H1 (cell line): Measurements from ENCODE around the gene MYO9A. TPM values are rescaled to one million over a fixed set of nuclear protein-coding genes. Genes with fewer than 3 reads are reported as not detected.

ENCODE experiments used
- CTCF ChIA-PET: fragments of 300-600 bp; sonication (Branson Sonifier 250); formaldehyde crosslinking; loops from one replicate; lab custom pipeline; 2021; ENCODE audit not compliant: partially characterized antibody; lab: Charles Lee
- POLR2A ChIA-PET: fragments of 300-600 bp; sonication (Branson Sonifier 250); formaldehyde crosslinking; loops from one replicate; lab custom pipeline; 2021; ENCODE audit warnings: inconsistent platforms; ENCODE audit not compliant: partially characterized antibody; lab: Charles Lee
- DNase-seq, 2 experiments: peaks; one replicate each; pipeline versions ENCODE4 v3.0.0 to v3.0.0-alpha.2; 2010 to 2022; ENCODE audit warnings: low spot score in 2 of 2, low read depth in 1 of 2, mixed read lengths in 1 of 2
- FAIRE-seq: peaks from 2 replicates; lab custom pipeline; 2011; peaks lifted over from hg19 to GRCh38; lab: Jason Lieb, UNC
- H2AFZ ChIP-seq: 2 replicates; pipeline ENCODE4 v1.8.1; 2012; ENCODE audit warnings: low read length, inconsistent platforms
- H2AK5ac ChIP-seq: 2 replicates; pipeline ENCODE4 v1.6.1; 2013; ENCODE audit warnings: low read depth, low read length
- H2BK120ac ChIP-seq: replicated peaks from 2 replicates; pipeline ENCODE3; 2013; ENCODE audit warnings: low read depth, low read length, inconsistent platforms
- H2BK12ac ChIP-seq: 2 replicates; pipeline ENCODE4 v1.6.1; 2013; ENCODE audit warnings: low read depth, low read length
- H2BK15ac ChIP-seq: 2 replicates; pipeline ENCODE4 v1.6.1; 2013; ENCODE audit warnings: low read length
- H2BK20ac ChIP-seq: 2 replicates; pipeline ENCODE4 v1.6.1; 2013; ENCODE audit warnings: low read length
- H2BK5ac ChIP-seq: 2 replicates; pipeline ENCODE4 v1.6.1; 2013; ENCODE audit warnings: low read depth, low read length
- H3K14ac ChIP-seq: 2 replicates; pipeline ENCODE4 v1.6.1; 2013; ENCODE audit warnings: inconsistent platforms; ENCODE audit not compliant: insufficient read length
- H3K18ac ChIP-seq: 2 replicates; pipeline ENCODE4 v1.6.1; 2013; ENCODE audit warnings: low read length; ENCODE audit errors: extremely low read depth
- H3K23ac ChIP-seq: 2 replicates; pipeline ENCODE4 v1.6.1; 2013; ENCODE audit warnings: inconsistent platforms; ENCODE audit not compliant: insufficient read length
- H3K23me2 ChIP-seq: 2 replicates; pipeline ENCODE4 v1.6.1; 2013; ENCODE audit warnings: low read depth, low read length
- H3K27ac ChIP-seq: 2 replicates; pipeline ENCODE4 v1.6.1; 2011; ENCODE audit warnings: low read depth, low read length, inconsistent platforms
- H3K27me3 ChIP-seq, 4 experiments: replicated peaks in 1 of 4; 1 replicate in 1 of 4; 2 replicates in 3 of 4; pipeline versions ENCODE4 v1.6.1 to v1.8.1; 2011 to 2013; ENCODE audit warnings: low read length in 3 of 4, mild to moderate bottlenecking in 3 of 4, inconsistent platforms in 2 of 4, mixed read lengths in 2 of 4, moderate library complexity in 1 of 4; ENCODE audit not compliant: control insufficient read depth in 3 of 4, insufficient read depth in 3 of 4; ENCODE audit errors: extremely low read depth in 1 of 4
- H3K36me3 ChIP-seq, 4 experiments: 2 replicates each; pipeline versions ENCODE4 v1.6.1 to v1.8.1; 2011 to 2013; ENCODE audit warnings: mild to moderate bottlenecking in 4 of 4, low read length in 3 of 4, moderate library complexity in 2 of 4, control low read depth in 1 of 4, inconsistent platforms in 1 of 4; ENCODE audit not compliant: insufficient read depth in 4 of 4, control insufficient read depth in 2 of 4
- H3K4ac ChIP-seq: replicated peaks from 2 replicates; pipeline ENCODE3; 2013; ENCODE audit warnings: low read length, low read depth, mixed read lengths, inconsistent platforms; ENCODE audit not compliant: insufficient read length
- H3K4me1 ChIP-seq, 4 experiments: replicated peaks in 1 of 4; 1 replicate in 1 of 4; 2 replicates in 3 of 4; pipeline versions ENCODE4 v1.6.1 to v1.8.1; 2011 to 2013; ENCODE audit warnings: low read length in 3 of 4, inconsistent platforms in 2 of 4, mixed read lengths in 1 of 4; ENCODE audit not compliant: insufficient read depth in 4 of 4, control insufficient read depth in 3 of 4
- H3K4me2 ChIP-seq, 2 experiments: 2 replicates each; pipeline versions ENCODE4 v1.6.1 to v1.8.1; 2011 to 2013; ENCODE audit warnings: low read depth in 2 of 2, low read length in 2 of 2, control low read depth in 1 of 2, inconsistent platforms in 1 of 2, mild to moderate bottlenecking in 1 of 2; ENCODE audit not compliant: insufficient read depth in 1 of 2
- H3K4me3 ChIP-seq, 4 experiments: fragments of 200-600, 300-600 bp in 1 of 4; sonication (generic), shearing (Covaris generic), sonication (Bioruptor Twin) in 1 of 4; 2 replicates each; pipeline versions ENCODE4 v1.5.1 to v1.8.1; 2011 to 2016; ENCODE audit warnings: low read length in 4 of 4, low read depth in 3 of 4, control low read depth in 2 of 4, inconsistent platforms in 2 of 4, mild to moderate bottlenecking in 2 of 4, mixed read lengths in 1 of 4, moderate library complexity in 1 of 4; ENCODE audit not compliant: insufficient read depth in 2 of 4; ENCODE audit errors: extremely low read depth in 1 of 4
- H3K56ac ChIP-seq: replicated peaks from 2 replicates; pipeline ENCODE3; 2013; ENCODE audit warnings: low read depth, mild to moderate bottlenecking, mixed read lengths, low read length, inconsistent platforms; ENCODE audit not compliant: insufficient read length
- H3K79me1 ChIP-seq: 2 replicates; pipeline ENCODE4 v1.6.1; 2013; ENCODE audit warnings: low read depth, low read length, control low read depth
- H3K79me2 ChIP-seq, 2 experiments: 2 replicates each; pipeline versions ENCODE4 v1.6.1 to v1.8.1; 2012 to 2013; ENCODE audit warnings: low read length in 2 of 2, mild to moderate bottlenecking in 2 of 2, inconsistent platforms in 1 of 2; ENCODE audit not compliant: insufficient read depth in 2 of 2, control insufficient read depth in 1 of 2
- H3K9ac ChIP-seq, 4 experiments: replicated peaks in 1 of 4; 1 replicate in 1 of 4; 2 replicates in 3 of 4; pipeline versions ENCODE4 v1.6.1 to v1.8.1; 2011 to 2013; ENCODE audit warnings: low read depth in 3 of 4, low read length in 3 of 4, control low read depth in 2 of 4, mild to moderate bottlenecking in 2 of 4, moderate library complexity in 2 of 4, inconsistent platforms in 1 of 4; ENCODE audit errors: extremely low read depth in 1 of 4
- H3K9me3 ChIP-seq, 2 experiments: 2 replicates each; pipeline versions ENCODE4 v1.6.1 to v1.8.1; 2012 to 2013; ENCODE audit warnings: mild to moderate bottlenecking in 2 of 2, moderate library complexity in 2 of 2, control low read depth in 1 of 2, inconsistent platforms in 1 of 2, low read depth in 1 of 2, low read length in 1 of 2, mixed read lengths in 1 of 2; ENCODE audit not compliant: insufficient read depth in 2 of 2
- H4K20me1 ChIP-seq, 2 experiments: replicated peaks in 1 of 2; 2 replicates each; pipeline versions ENCODE3 to v1.8.1; 2011 to 2013; ENCODE audit warnings: inconsistent platforms in 2 of 2, low read length in 2 of 2, mild to moderate bottlenecking in 1 of 2; ENCODE audit not compliant: insufficient read depth in 2 of 2, control insufficient read depth in 1 of 2
- H4K5ac ChIP-seq: 2 replicates; pipeline ENCODE4 v1.6.1; 2013; ENCODE audit warnings: low read length, low read depth, mixed read lengths, inconsistent platforms; ENCODE audit not compliant: insufficient read length
- H4K8ac ChIP-seq: 2 replicates; pipeline ENCODE4 v1.8.0; 2013; ENCODE audit warnings: mild to moderate bottlenecking, moderate library complexity, low read length, inconsistent platforms; ENCODE audit not compliant: insufficient read depth; ENCODE audit errors: extremely low read depth
- H4K91ac ChIP-seq: replicated peaks from 2 replicates; pipeline ENCODE3; 2013; ENCODE audit warnings: low read length, mixed read lengths, inconsistent platforms; ENCODE audit not compliant: insufficient read length
- CTBP2 ChIP-seq: IDR thresholded peaks from 2 replicates; pipeline ENCODE4 v1.7.0; 2011; ENCODE audit warnings: borderline replicate concordance, mild to moderate bottlenecking, moderate library complexity, mixed read lengths, low read length; ENCODE audit not compliant: insufficient read depth, insufficient read length
- WGBS, 2 experiments: shearing (Covaris generic) in 1 of 2; methylation state at CpG; one replicate each; pipeline versions ENCODE4 v1.1.6 to v1.1.7; 2013 to 2015; ENCODE audit warnings: low lambda C conversion rate in 2 of 2, mixed read lengths in 2 of 2, inconsistent platforms in 1 of 2, low coverage in 1 of 2, missing lambda C conversion rate in 1 of 2; ENCODE audit not compliant: insufficient replicate concordance in 2 of 2, insufficient coverage in 1 of 2, insufficient read length in 1 of 2; ENCODE audit errors: extremely low coverage in 1 of 2, missing lambda C conversion rate in 1 of 2; 5-methylcytosine and 5-hydroxymethylcytosine counted together
- polyA plus RNA-seq, 7 experiments: library from polyadenylated mRNA; depleted of rRNA in 3 of 7; stranded (reverse) in 5 of 7; unstranded in 2 of 7; fragments of >200 nt in 5 of 7; fragments of 200-250 nt in 2 of 7; gene quantifications; 1 replicate in 5 of 7; 2 replicates in 1 of 7; 4 replicates in 1 of 7; pipeline versions ENCODE4 v1.2.1 to v1.2.3, GENCODE V29; 2011 to 2013; ENCODE audit warnings: missing spikeins in 2 of 7, mixed read lengths in 2 of 7
- total RNA-seq: library from RNA; stranded (reverse); fragmentation: NEBNext Ultra II Directional; extraction: Animal tissue kit (Norgen Biotek cat#: 25700); gene quantifications from 2 replicates; pipeline ENCODE4 v1.2.1, GENCODE V29; 2021

MYO9A gene
- total and polyA plus RNA-seq, 2 of the 8 experiments (the other 6 are each of a cell fraction or from before 2014, with no cell fraction given): 3.9 to 26.0 TPM

DNA sequence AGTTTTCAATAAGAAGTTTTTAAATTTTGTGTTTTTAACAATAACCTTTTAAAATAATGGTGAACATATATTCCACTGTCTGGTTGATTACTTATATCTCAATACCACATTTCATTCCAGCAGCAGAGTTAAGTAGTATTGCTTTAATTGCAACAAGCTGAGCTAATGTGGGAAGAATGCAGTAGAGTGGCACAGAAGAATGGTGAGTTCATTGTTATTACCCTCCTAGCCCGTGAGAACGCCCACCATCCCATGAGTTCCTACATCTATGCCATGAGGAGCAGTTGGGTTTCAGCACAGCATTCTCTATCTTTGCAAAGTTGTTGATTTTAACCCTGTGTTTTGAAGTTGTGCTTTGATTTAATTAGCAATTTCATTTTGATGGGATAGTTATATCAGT, 325.4 kb downstream of the MYO9A start:
- no peak overlapping the region for H3K23ac ChIP-seq
- ChIA-PET POLR2A (no interaction called here), CTCF (interaction anchor here (1.0 to 5.7 kb wide), 5 partner anchors 8 to 49 kb away, joined by 3 to 62 read pairs (median 8); no protein-coding TSS in a partner anchor)
- no peak overlapping the region for H4K91ac ChIP-seq
- H3K9me3 ChIP-seq: no peaks in the 10 kb centered on the region
- peaks cover 0 to 2% of the 10 kb centered on the region in 2 experiments for H4K20me1 ChIP-seq
- no peak overlapping the region for H4K8ac ChIP-seq
- H3K27me3 ChIP-seq: no peaks in the 10 kb centered on the region
- no peak overlapping the region for H2BK5ac ChIP-seq
- no peak overlapping the region for H3K4ac ChIP-seq
- no peak overlapping the region for H2AFZ ChIP-seq
- H3K14ac ChIP-seq: no peak overlapping the region
- H3K9ac ChIP-seq: no peak overlapping the region
- no peaks in the 10 kb centered on the region for H3K4me1 ChIP-seq
- H3K36me3 ChIP-seq: no peaks in the 10 kb centered on the region
- no peaks in the 10 kb centered on the region for H3K79me2 ChIP-seq
- no peak overlapping the region for H3K56ac ChIP-seq
- H3K4me2 ChIP-seq: no peak overlapping the region
- 84% methylated on average over 2 of the region's 2 CpGs; no CpG with 5 or more reads in 1 of the 2 experiments for WGBS, 2 experiments
- FAIRE-seq (no peak), DNase-seq (no peak)
- no peak overlapping the region for H2BK20ac ChIP-seq
- no peak overlapping the region for H3K27ac ChIP-seq
- no peak overlapping the region for H3K18ac ChIP-seq
- H3K4me3 ChIP-seq: no peak overlapping the region
- no peak overlapping the region for H2BK12ac ChIP-seq
- TF ChIP-seq CTBP2: no peak
- no peak overlapping the region for H2BK15ac ChIP-seq
- H4K5ac ChIP-seq: no peak overlapping the region
- peaks cover 3% of the 10 kb centered on the region; the same call in 1 of the 2 replicates for H3K23me2 ChIP-seq
- no peak overlapping the region for H2BK120ac ChIP-seq
- H2AK5ac ChIP-seq: no peak overlapping the region
- H3K79me1 ChIP-seq: no peaks in the 10 kb centered on the region
